Midbrain (tissue), 1 donor: ENCODE results near the gene METTL17.
A peak's percentile ranks its signal among the peaks of the same experiment; 100 is the strongest.
"Not testable (repeated sequence)": the region's sequence is repeated elsewhere in the genome, so short reads cannot be mapped to it uniquely, and the experiment has no call there.

Experiments used
- DNase-seq: peaks from one replicate; lab custom pipeline; 2025; lab: John Stamatoyannopoulos, UW

METTL17 gene, protein sequence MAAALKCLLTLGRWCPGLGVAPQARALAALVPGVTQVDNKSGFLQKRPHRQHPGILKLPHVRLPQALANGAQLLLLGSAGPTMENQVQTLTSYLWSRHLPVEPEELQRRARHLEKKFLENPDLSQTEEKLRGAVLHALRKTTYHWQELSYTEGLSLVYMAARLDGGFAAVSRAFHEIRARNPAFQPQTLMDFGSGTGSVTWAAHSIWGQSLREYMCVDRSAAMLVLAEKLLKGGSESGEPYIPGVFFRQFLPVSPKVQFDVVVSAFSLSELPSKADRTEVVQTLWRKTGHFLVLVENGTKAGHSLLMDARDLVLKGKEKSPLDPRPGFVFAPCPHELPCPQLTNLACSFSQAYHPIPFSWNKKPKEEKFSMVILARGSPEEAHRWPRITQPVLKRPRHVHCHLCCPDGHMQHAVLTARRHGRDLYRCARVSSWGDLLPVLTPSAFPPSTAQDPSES

DNA sequence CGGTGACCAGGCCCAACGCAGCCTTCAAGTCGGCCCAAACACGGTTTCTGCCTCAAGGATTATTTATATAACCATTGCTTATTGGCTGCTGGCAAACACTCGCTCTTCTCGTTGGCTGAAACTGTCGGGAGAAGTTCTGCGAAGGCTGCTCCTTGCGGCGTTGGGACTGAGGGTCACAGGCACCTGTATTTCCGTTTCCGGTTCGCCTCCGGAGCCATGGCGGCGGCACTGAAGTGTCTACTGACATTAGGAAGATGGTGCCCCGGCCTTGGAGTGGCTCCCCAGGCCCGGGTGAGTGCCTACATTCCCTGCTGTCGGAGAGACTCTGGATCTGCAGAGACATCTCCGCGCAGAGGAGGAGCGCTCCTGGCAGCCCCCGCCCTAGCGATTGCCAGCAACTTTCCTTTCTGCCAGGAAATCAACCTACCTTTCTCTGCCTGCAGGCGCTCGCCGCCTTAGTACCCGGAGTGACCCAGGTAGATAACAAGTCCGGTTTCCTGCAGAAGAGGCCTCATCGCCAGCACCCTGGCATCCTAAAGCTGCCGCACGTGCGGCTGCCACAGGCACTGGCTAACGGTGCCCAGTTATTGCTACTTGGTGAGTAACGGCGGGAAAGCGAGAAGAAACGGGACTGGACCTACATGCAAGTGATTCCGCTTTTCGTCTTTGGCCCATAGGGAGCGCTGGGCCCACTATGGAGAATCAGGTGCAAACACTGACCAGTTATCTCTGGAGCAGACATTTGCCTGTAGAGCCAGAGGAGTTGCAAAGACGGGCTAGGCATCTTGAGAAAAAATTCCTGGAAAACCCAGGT lies at the start of gene METTL17:
Gene METTL17, plus strand, starts transcription at position 194 of the 814 bp plus-strand sequence. Its CDS starts 23 bp downstream, at position 217.
- peak; percentile 94 for DNase-seq

DNA sequence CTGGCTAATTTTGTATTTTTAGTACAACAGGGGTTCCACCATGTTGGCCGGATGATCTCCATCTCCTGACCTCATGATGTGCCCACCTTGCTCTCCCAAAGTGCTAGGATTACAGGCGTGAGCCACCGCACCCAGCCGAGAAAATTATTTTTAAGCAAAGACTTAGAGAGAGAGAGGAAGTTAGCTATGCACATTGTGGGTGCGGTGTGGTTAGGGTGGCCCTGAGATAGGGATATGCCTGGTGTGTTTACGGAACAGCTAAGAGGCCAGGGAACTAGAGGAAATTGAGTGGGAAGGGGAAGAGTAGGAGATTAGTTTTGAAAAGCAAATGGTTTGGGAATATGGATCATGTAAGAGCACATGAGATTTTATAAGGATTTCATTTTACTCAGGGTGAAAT lies 44.6 kb upstream of the METTL17 start:
- DNase-seq, result not testable (repeated sequence)

DNA sequence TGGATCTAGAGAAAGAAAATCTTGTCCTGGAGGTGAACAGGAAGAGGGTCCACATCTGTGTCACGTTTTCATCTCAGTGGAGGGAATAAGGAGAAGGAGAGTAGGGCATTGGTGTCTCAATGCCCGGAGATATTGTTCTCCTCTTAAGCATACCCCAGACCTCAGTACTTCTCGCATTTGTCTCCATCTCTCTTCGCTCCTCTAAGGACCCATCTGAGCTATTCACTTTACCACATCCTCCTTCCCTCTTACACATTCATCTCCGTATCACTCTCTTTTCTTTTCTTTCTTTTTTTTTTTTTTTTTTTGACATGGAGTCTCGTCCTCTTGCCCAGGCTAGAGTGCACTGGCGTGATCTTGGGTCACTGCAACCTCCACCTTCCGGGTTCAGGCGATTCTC lies 43.1 kb upstream of the METTL17 start:
- DNase-seq, result not testable (repeated sequence)

DNA sequence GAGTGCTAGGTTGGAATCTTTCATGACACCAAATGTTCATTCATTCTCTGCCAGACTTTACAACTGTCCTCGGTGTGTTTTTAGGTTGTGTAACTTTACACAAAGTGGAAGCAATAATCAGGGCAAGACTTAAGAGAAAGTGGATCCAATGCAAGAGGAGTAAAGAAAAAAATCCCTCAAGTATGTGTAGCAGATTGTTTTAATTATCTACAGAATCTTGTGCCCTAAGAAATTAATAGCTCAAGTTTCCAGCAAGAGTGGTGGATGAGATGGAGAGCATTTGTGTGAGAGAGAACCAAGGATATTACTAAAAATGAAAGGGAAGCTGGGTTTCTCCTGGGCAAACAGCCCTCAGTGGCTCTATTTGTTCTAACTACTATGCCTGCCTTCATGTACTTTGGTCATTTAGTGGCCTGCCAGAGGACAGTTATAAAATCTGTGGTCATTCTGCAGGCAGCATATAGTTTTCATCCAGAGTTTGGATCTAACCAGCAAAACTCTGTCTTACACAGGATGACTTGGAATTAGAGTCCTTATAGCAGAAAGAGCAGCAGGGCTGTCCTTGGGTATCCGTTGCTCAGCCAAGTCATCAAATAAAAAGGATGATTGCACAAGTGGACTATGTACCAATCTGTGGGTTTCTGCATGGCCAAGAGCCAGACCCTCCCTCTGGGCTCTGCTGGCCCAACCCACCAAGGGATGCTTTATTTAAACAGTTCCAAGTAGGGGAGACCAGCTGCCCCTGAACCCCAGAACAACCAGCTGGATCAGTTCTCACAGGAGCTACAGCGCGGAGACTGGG lies 34.8 kb upstream of the METTL17 start, which contains the start of gene RNASE2:
Gene RNASE2, plus strand, starts transcription at position 752 of the 802 bp plus-strand sequence. CDS start 285 bp downstream, outside the sequence.
- not testable (repeated sequence) for DNase-seq

DNA sequence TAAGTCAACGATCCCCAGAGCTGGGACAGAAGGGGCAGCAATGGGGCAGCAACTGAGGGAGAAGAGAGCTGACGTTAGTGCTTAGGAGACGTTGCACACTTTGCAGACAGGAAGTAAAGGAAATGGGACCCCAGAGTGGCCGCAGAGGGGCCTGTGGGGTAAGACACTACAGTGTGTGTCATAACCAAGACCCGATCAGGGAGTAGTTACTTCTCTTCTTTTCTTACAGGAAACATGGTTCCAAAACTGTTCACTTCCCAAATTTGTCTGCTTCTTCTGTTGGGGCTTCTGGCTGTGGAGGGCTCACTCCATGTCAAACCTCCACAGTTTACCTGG lies 34.3 kb upstream of the METTL17 start:
- not testable (repeated sequence) for DNase-seq

DNA sequence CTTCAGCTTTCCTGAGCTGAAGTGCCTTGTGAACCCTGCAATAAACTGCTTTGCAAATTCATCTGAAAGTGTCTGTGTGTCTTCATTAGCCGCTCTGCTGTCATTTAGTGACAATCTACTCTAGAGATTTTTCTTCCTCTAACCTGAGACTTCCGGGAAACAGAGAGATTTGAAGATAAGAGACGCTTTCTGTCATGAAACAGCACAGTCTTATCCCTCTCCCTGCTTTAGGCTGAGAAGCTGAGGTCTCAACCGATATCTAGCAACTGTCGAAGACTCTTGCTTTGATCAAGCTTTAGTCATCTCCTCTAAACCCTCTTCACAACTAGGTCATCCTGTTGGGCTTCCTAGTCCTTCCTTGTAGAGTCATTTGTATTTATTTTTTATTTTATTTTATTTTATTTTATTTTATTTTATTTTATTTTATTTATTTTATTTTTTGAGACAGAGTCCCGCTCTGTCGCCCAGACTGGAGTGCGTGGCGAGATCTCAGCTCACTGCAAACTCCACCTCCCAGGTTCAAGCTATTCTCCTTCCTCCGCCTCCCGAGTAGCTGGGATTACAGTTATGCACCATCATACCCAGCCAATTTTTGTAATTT lies 33.3 kb upstream of the METTL17 start:
- DNase-seq, result no peak

DNA sequence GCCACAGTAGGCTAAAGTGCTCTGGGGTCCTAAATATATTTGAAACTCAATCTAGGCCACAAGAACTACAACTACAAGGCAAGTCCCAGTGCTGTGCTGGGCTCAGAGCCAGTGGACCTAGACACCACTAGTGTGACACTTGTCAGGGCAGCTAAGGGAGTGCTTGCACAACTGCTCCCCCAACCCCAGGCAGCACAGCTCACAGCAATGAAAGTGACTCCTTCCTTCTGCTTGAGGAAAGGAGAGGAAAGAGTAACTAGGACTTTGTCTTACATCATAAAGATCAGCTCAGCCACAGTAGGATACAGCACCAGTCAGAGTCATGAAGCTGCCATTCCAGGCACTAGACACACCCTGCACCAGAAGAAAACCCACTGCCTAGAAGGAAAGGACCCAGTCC lies 30.8 kb upstream of the METTL17 start:
- DNase-seq, result not testable (repeated sequence)

DNA sequence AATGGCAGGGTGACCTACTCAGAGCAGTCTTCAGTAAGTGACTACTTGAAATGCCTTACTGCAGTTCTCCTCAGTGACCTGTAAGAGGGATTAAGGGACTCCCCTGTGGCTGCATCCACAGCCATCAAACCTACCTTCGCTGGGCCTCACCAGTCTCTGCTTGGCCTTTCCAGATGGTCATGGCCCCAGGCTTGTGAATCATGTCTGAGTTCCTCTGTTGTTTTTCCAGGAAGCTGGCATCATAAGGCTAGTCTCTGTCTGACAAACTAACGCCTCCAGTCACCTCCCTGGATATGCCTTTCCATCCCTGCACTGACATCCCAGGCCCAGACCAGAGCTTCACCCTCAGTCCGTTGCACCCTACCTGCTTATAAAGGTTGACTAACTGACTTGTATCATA lies 20.4 kb upstream of the METTL17 start:
- no peak for DNase-seq

DNA sequence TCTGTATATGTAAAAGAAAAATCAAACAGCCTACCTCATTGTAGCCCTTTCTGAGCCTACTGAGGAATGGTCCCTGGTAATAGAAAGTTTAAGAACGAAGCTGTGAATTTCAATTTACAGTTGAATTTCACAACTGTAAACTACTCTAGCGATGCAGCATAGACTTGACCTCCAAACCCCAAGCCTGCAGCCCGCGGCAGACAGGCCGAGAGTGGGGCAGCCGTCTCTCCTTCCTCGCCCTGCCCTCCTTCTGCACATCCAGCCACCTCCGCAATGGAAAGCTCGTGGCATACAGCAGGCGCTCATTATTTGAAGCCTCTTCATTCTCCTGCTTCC lies 19.2 kb upstream of the METTL17 start:
- no peak for DNase-seq

DNA sequence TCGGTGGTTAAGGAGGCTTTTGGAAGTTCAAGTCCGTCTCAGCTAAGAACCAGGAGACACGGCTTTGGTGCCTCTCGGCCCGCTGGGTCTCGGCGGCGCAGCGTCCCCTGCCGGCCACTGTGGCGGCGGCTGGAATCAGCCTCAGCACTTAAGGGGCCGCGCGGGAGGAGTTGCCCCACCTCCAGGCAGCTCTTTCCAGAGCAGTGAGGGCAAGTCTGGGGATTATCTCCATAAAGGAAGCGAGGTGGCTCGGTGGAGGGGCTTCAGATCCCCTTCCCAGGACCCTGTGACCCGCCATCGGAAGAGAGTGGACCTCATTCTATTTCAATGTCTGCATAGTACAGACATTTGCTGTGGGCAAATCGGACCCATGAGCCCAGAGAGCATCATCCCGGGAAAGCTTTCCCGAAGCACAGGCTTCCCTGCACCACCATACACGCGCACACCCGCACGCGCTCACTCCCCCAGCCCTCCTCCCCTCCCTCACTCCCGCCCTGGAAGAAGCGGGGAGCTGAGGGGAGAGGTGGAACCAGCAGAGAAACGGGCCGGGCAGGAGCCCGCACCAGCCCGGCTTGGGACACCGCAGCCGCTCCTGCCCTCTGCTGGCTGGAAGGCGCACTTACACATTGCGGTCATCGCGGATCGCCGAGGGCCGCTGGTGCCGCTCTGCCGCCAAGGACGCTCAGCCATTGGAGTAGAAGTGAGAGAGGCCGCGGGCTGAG lies 18.6 kb upstream of the METTL17 start:
- DNase-seq, result peak; percentile 85

DNA sequence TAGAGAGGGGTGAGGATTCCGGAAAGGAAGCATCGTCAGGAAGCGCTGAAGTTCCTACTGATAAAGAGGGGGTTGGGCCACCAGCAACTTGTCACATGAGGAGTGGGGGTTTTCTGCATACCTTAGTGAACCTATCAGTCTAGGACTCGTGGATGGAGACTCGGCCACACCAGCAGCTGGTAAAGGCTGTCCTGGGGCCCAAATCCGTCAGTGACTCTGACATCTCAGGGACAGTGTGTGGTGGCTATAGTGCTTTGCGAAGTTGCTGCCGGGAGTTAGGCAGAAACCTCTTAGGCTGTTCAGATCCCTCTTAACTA lies 18.1 kb upstream of the METTL17 start:
- DNase-seq, result no peak

DNA sequence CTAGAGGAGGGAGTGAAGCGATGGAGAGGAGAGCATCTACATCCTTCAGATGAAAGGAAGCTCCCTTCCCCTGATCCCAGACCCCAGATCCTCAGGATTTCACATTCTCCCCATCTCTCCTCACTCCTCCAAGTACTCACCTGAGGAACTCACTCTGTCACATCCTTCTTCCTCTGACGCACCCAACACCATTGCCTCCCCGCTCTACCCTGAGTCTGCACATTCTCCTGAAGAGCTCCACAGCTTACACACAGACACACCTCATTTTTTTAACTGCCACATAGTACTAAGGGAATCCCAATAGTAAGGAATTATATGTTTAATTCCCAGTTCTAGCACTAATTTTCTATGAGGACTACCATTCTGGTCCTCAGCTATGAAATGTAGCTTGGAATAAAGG lies 16.3 kb upstream of the METTL17 start:
- no peak for DNase-seq

DNA sequence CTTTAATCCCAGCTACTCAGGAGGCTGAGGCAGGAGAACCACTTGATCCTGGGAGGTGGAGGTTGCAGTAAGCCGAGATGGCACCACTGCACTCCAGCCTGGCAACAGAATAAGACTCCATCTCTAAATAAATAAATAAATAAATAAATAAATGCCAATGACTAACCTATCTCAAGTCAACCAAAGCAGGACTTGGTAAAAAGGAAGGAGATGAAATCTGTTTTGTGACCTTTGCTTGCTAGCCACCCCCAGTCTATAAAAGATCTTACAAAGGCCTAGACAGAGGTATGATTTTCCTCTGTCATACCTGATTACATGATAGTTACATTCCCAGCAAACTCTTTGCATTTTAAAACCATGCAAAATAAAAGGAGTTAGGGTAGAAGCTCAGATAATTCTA lies 13.5 kb upstream of the METTL17 start:
- DNase-seq, result no peak

DNA sequence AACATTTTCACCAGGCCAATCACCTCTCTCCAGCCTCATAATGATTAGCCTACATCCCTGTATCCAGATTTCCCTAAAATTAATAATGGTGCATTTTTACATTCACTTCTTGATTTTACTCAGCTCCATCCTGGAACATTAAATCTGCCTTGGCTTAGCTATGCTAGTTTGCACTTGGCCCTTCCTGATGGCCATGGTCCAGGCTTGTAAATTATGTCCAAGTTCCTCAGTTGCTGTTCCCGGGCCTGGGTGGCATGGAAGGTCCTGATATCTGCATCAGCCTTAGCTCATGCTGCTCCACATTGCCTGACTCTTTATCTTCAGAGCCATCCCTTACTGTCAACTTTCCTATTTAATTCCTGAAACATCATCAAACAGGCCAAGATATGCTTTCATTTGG lies 11.1 kb upstream of the METTL17 start:
- DNase-seq, result no peak

DNA sequence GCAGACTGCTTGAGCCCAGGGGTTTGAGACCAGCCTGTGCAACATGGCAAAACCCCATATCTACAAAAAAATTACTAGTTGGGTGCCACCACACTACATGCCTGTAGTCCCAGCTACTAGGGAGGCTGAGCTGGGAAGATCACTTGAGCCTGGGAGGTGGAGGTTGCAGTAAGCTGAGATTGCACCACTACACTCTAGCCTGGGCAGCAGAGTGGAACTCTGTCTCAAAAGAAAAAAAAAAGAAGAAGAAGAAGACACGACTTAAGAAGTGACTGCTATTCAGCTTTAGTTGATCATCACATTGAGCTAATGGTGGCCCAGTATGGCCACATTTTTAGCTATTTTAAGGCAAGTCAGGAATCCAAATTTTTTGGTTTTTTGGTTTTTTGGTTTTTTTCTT lies 8.9 kb upstream of the METTL17 start:
- DNase-seq, result no peak

DNA sequence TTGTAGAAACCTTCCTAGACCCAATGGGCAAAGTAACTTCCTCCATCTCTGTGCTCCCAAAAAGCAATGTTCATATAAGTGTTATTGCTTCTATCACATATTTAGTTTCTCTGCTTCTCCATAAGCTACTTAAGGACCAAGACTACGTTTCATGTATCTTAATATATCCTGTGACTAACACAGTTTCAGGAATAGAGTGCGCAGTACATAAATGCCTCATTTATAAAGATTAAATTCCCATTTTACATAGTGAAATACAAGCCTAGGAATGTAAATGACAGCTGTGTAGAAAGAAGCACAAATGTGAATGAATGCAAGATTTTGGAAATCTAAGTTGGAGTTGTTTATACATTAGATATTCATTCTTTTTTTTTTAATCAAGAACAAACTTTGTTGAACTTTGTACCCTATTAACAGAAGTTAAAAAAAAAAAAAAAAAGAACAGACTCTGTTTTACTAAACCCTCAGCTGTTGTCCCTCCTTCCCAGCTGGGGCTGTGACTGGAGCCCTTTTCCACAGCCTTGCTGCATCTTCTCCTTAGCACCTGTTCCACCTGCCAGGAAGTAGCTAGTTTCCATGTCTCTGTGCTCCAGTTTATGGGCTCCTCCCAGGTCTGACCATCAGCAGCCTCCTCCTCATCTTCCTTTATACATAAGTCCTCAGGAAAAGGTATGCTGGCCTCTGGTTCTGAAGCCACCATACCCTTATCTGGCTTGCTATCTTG lies 7.0 kb upstream of the METTL17 start:
- DNase-seq, result no peak

DNA sequence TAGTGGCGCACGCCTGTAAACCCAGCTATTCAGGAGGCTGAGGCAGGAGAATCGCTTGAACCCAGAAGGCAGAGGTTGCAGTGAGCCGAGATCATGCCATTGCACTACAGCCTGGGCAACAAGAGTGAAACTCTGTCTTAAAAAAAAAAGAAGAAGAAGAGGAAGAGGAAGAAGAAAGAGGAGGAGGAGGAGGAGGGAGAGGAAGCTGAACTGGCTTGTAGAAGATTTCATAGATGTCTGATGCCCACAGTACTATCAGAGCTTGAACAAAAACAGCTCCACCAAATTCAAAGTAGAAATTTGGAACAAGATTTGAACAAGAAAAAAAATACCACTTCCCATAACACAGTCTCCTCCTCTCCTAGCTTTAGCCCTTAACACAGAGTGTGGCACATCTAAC lies 4.1 kb upstream of the METTL17 start:
- DNase-seq, result not testable (repeated sequence)

DNA sequence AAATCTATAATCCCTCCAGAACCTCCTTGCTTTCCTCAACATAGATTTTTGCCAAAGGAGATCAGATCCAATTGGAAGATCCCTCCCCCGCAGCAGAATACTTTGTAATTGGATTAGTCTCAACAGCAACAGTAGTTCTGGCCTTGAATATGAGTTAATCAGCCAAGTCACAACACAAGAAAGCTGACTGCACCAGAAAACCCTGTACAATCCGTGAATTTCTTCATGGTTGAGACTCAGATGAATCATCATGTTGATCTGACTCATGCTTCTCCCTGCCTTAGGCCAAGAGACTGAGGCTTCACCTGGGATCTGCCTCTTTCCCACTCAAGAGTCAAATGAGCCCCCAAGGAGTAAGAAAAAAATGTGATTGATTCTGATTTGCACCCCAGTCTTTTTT lies 3.0 kb upstream of the METTL17 start:
- DNase-seq, result no peak

DNA sequence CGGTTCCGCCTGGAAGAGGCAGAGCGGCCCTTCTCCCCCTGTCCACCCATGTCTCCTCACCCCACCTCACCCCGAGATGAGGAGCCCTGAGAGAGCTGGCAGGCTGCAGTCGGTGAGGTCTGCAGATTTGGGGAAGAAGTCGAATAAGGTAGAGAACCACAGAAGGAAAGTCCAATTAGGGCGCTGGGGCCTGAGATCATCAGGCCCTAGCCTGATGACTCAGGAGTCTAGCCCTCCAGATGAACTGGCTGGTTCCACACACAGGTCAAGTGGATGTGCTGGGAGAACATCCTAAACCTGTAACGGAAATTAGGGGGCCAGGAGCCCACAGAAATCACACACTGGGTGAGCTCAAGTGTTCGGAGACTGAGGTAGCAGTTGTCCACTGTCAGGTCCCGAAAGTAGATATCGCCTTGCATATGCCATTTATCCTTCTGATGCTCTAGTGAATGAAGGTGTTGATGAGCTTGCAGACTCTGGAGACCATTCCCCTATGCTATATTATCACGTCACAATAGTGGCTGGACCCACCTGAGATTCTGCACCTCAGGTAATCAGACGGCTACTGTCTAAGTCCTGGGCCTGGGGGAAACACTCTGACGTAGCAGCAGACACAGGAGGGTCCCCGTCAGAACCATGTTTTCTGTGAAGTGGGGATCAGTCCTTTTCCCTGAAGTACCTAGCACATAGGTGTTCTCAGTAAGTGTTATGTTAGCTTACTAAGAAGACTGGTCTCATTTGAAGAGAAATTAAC lies 886 bp upstream of the METTL17 start:
- DNase-seq, result no peak

DNA sequence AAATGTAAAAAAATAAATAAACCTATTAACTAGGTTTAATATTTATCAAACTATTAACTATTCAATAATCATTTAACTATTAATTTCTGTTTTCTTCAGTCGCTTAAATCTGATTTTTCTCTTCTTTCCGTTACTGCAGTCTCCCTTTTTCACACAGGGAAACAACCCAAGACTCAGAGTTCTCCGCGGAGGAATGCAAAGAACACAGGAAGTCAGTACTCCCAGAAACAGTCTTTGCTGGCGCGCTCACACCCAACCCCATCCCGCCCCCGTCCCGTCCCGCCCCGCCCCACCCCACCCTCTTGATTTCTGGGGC lies 351 bp upstream of the METTL17 start:
- no peak for DNase-seq
